Vagina (tissue), 2 donors: ENCODE results near the gene LIMD2. TPM values are rescaled to one million over a fixed set of nuclear protein-coding genes. Genes with fewer than 3 reads are reported as not detected.

ENCODE experiments used
- DNase-seq, 2 donors: peaks; one replicate each; pipeline ENCODE4 v3.0.0-alpha.2; 2017; ENCODE audit errors: extremely low spot score in 2 of 2
- H3K27ac ChIP-seq: fragments of 200-600 bp; sonication (generic); one replicate; pipeline ENCODE4 v1.5.1; 2019
- H3K27me3 ChIP-seq: fragments of 200-600 bp; sonication (generic); one replicate; pipeline ENCODE4 v1.5.1; 2019
- H3K36me3 ChIP-seq, 2 donors: fragments of 200-600 bp; sonication (generic); one replicate each; pipeline ENCODE4 v1.5.1; 2017 to 2019
- H3K4me1 ChIP-seq: fragments of 200-600 bp; sonication (generic); one replicate; pipeline ENCODE4 v1.5.1; 2019
- H3K4me3 ChIP-seq, 2 donors: fragments of 200-600 bp; sonication (generic); 1 replicate in 1 of 2; 2 replicates in 1 of 2; pipeline ENCODE4 v1.5.1; 2016 to 2019
- H3K9me3 ChIP-seq: fragments of 200-600 bp; sonication (generic); one replicate; pipeline ENCODE4 v1.5.1; 2019
- CTCF ChIP-seq, 3 experiments: fragments of 450-650 bp in 2 of 3; fragments of 200-600 bp in 1 of 3; sonication (generic) in 1 of 3; IDR thresholded peaks; one replicate each; pipeline ENCODE4 v1.5.1; 2017 to 2019; ENCODE audit warnings: antibody characterized with exemption in 3 of 3, mild to moderate bottlenecking in 2 of 3, moderate library complexity in 2 of 3
- POLR2A ChIP-seq, 2 donors: fragments of 450-650 bp; IDR thresholded peaks; one replicate each; pipeline ENCODE4 v1.6.1; 2017; ENCODE audit warnings: antibody characterized with exemption in 2 of 2, mild to moderate bottlenecking in 2 of 2, moderate library complexity in 2 of 2
- POLR2AphosphoS5 ChIP-seq, 2 donors: sonication (generic); formaldehyde crosslinking; IDR thresholded peaks; one replicate each; pipeline ENCODE4 v1.9.0; 2017; ENCODE audit warnings: antibody characterized with exemption in 2 of 2, mild to moderate bottlenecking in 2 of 2, low read depth in 1 of 2; ENCODE audit not compliant: insufficient read depth in 1 of 2
- intact Hi-C: fragments of 100-400 bp; cut with DNase I; formaldehyde crosslinking; loops from one replicate; pipeline ENCODE4 v1.15.1; 2023
- total RNA-seq: library from RNA; depleted of rRNA; stranded (reverse); fragments of >200 nt; gene quantifications from one replicate; pipeline ENCODE4 v1.2.3, GENCODE V29; 2016

Gene LIMD2
- total RNA-seq, 1 donor from 2014 or later: 22.6 TPM

- H3K36me3 ChIP-seq: peaks cover 4 to 12% of the 10 kb centered on the region in 2 donors
- intact Hi-C loops: no loop called here
- H3K9me3 ChIP-seq: no peaks in the 10 kb centered on the region
- peaks cover 38% of the 10 kb centered on the region for H3K4me1 ChIP-seq
- TF ChIP-seq POLR2AphosphoS5 (IDR thresholded peaks at IDR 0.05; ENCODE audit: insufficient read depth in 1 of 2, low read depth in 1 of 2): no peak
- TF ChIP-seq CTCF (IDR thresholded peaks at IDR 0.05): no peak
- no peak for TF ChIP-seq POLR2A (IDR thresholded peaks at IDR 0.05)
- H3K27me3 ChIP-seq: no peaks in the 10 kb centered on the region
- DNase-seq: no peak
- H3K27ac ChIP-seq: peak overlapping the region; percentile 81
- peak overlapping the region; percentile 60 to 81 for H3K4me3 ChIP-seq
Measured at GRCh38 chr17:63698381-63698885, 1.5 kb downstream of the LIMD2 start.

- Histone ChIP-seq H3K27ac (peak overlapping the region; percentile 81), H3K4me1 (peaks cover 38% of the 10 kb centered on the region), H3K4me3 (peak overlapping the region in 1 of 2 donors; percentile 60), H3K9me3 (no peaks in the 10 kb centered on the region), H3K27me3 (no peaks in the 10 kb centered on the region), H3K36me3 (peaks cover 4 to 18% of the 10 kb centered on the region in 2 donors)
- no peak for DNase-seq
- intact Hi-C loops: no loop called here
- TF ChIP-seq POLR2AphosphoS5 (IDR thresholded peaks at IDR 0.05; ENCODE audit: insufficient read depth in 1 of 2, low read depth in 1 of 2) (no peak), CTCF (IDR thresholded peaks at IDR 0.05) (peak in 1 of 3 experiments; percentile 29), POLR2A (IDR thresholded peaks at IDR 0.05) (no peak)
Measured at GRCh38 chr17:63697341-63698286, 2.3 kb downstream of the LIMD2 start.

GRCh38 chr17:63696381-63696961 lies 3.5 kb downstream of the LIMD2 start:
- H3K27ac ChIP-seq: no peak overlapping the region
- peak in 1 of 2 donors; percentile 86 for DNase-seq
- intact Hi-C loops: no loop called here
- peak in 1 of 2 donors; percentile 47 for TF ChIP-seq POLR2AphosphoS5 (IDR thresholded peaks at IDR 0.05; ENCODE audit: insufficient read depth in 1 of 2, low read depth in 1 of 2)
- TF ChIP-seq POLR2A (IDR thresholded peaks at IDR 0.05): no peak
- no peaks in the 10 kb centered on the region for H3K9me3 ChIP-seq
- H3K36me3 ChIP-seq: peaks cover 4 to 29% of the 10 kb centered on the region in 2 donors
- no peaks in the 10 kb centered on the region for H3K27me3 ChIP-seq
- peaks cover 33% of the 10 kb centered on the region for H3K4me1 ChIP-seq
- no peak overlapping the region for H3K4me3 ChIP-seq

- DNase-seq: no peak
- no peak for TF ChIP-seq CTCF (IDR thresholded peaks at IDR 0.05)
- no peak for TF ChIP-seq POLR2AphosphoS5 (IDR thresholded peaks at IDR 0.05; ENCODE audit: insufficient read depth in 1 of 2, low read depth in 1 of 2)
- no peak for TF ChIP-seq POLR2A (IDR thresholded peaks at IDR 0.05)
- Histone ChIP-seq H3K4me3 (no peak overlapping the region), H3K27me3 (no peaks in the 10 kb centered on the region), H3K36me3 (peaks cover 4 to 35% of the 10 kb centered on the region in 2 donors), H3K27ac (no peak overlapping the region), H3K4me1 (peaks cover 27% of the 10 kb centered on the region), H3K9me3 (no peaks in the 10 kb centered on the region)
- intact Hi-C loops: no loop called here
Measured at GRCh38 chr17:63695889-63696288, 4.0 kb downstream of the LIMD2 start.

- Histone ChIP-seq H3K9me3 (no peaks in the 10 kb centered on the region), H3K4me1 (peaks cover 24% of the 10 kb centered on the region), H3K36me3 (peaks cover 4 to 42% of the 10 kb centered on the region in 2 donors), H3K4me3 (no peak overlapping the region), H3K27me3 (no peaks in the 10 kb centered on the region), H3K27ac (no peak overlapping the region)
- intact Hi-C loops: no loop called here
- no peak for TF ChIP-seq POLR2A (IDR thresholded peaks at IDR 0.05)
- TF ChIP-seq POLR2AphosphoS5 (IDR thresholded peaks at IDR 0.05; ENCODE audit: insufficient read depth in 1 of 2, low read depth in 1 of 2): no peak
- TF ChIP-seq CTCF (IDR thresholded peaks at IDR 0.05): no peak
- no peak for DNase-seq
Measured at GRCh38 chr17:63694950-63695773, 4.8 kb downstream of the LIMD2 start.
